HG03196 (cell line): ENCODE measurements around the gene TEX12.
A peak's percentile ranks its signal among the peaks of the same experiment; 100 is the strongest.

Experiments
- ATAC-seq: cut with Tn5 transposase; IDR thresholded peaks from one replicate; pipeline ENCODE4 v1.9.1; 2021; ENCODE audit not compliant: unreplicated experiment

TEX12 gene

DNA sequence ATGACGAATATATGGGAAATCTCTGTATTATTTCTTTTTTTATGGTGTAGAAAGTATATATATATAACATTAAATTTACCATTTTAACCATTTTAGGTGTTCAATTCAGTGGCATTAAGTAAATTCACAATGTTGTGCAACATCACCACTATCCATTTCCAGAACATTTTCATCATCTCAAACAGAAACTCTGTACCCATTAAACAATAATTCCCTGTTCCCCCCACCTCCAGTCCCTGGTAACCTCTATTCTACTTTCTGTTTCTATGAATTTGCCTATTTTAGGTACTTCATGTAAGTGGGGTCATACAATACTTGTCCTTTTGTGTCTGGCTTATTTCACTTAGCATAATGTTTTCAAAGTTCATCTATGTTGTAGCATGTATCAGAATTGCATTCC is 43.7 kb downstream of the TEX12 start:
- no peak for ATAC-seq

DNA sequence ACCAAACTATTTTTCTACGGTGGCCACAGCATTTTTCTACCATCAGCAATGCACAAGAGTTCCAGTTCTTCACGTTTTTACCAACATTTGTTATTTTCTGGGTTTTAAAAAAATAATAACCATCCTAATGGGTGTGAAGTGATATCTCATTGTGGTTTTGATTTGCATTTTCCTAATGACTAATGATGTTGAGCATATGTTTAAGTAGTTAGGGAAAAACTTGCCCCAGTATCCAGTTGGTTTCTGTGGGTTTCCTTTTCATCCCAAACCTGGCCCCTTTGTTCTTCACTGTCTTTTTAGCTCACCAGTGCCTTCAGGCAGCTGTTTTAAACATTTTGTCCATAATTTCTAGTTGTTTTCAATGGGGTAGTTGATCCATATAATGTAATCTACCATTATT is 44.4 kb downstream of the TEX12 start:
- ATAC-seq: no peak

DNA sequence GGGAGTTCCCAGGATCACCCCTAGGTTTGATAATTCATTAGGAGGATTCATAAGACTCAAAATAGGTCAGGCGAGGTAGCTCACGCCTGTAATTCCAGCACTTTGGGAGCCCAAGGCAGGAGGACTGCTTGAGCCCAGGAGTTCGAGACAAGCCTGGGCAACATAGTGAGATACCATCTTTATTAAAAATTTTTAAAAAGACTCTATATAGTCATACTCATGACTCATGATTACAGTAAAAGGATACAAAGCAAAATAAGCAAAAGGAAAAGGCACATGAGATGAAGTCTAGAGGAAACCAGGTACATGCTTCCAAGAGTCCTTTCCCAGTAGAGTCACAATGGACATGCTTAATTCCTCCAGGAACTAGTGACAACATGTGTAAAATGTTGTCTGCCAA is 45.1 kb downstream of the TEX12 start:
- no peak for ATAC-seq

GRCh38 chr11:112212710-112213109 is 45.5 kb downstream of the TEX12 start:
- ATAC-seq: no peak

- ATAC-seq: no peak
These were observed 46.6 kb downstream of the TEX12 start for GRCh38 chr11:112213753-112214152.

DNA sequence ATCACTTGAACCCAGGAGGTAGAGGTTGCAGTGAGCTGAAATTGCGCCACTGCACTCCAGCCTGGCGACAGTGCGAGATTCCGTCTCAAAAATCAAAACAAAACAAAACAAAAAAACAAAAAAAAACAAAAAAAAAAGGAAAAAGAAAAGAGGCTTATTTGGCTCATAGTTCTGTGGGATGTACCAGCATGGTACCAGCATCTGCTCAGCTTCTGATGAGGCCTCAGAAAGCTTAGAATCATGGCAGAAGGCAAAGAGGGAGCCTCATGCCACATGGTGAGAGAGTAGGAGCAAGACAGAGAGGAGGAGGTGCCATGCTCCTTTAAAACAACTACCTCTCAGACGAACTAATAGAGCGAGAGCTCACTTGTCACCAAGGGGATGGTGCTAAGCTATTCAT is 48.4 kb downstream of the TEX12 start:
- no peak for ATAC-seq

- ATAC-seq: no peak
These were observed 49.5 kb downstream of the TEX12 start for GRCh38 chr11:112216561-112217105.

- peak; percentile 94 for ATAC-seq
These were observed 52.5 kb downstream of the TEX12 start for GRCh38 chr11:112219476-112220232.

- ATAC-seq: no peak
These were observed 54.2 kb downstream of the TEX12 start for GRCh38 chr11:112221274-112221835.
